HepG2 (cell line): ENCODE measurements around the gene GRIK5. TPM values are rescaled to one million over a fixed set of nuclear protein-coding genes. Genes with fewer than 3 reads are reported as not detected.
A peak's percentile ranks its signal among the peaks of the same experiment; 100 is the strongest.

Experiments
- ATAC-seq: fragments of 200-7000 bp; cut with Tn5 transposase; 3 replicates; pipeline ENCODE4 v1.9.1; 2020; ENCODE audit warnings: mild to moderate bottlenecking, moderate library complexity
- BruUV-seq: library from RNA; stranded (reverse); fragments of 400-500 nt; replicated peaks from 2 replicates; lab custom pipeline; 2021; lab: Mats Ljungman, UMichigan
- CTCF ChIA-PET: fragments of 300-600 bp; formaldehyde crosslinking; extraction: SDS; loops from one replicate; lab custom pipeline; 2021; ENCODE audit warnings: low total read pairs, inconsistent platforms, low intra/inter-chr PET ratio; lab: Yijun Ruan, JAX
- POLR2A ChIA-PET: fragments of 350-600 bp; sonication (Branson Sonifier 250); formaldehyde crosslinking; loops from one replicate; lab custom pipeline; 2020; ENCODE audit warnings: antibody characterized with exemption, inconsistent platforms; lab: Yijun Ruan, JAX
- DNase-seq: peaks from one replicate; pipeline ENCODE4 v3.0.0-alpha.2; 2015; ENCODE audit warnings: low spot score
- FAIRE-seq: peaks from 3 replicates; lab custom pipeline; 2011; peaks lifted over from hg19 to GRCh38; lab: Jason Lieb, UNC
- H2AFZ ChIP-seq: one replicate; pipeline ENCODE4 v1.6.1; 2011; ENCODE audit warnings: low read length, inconsistent platforms
- H3K27ac ChIP-seq: fragments of 300-600 bp; 3 replicates; pipeline ENCODE4 v1.8.0; 2011; ENCODE audit warnings: mixed run types, mild to moderate bottlenecking, mixed read lengths, low read length, inconsistent platforms; ENCODE audit not compliant: insufficient read depth; ENCODE audit errors: extremely low read length
- H3K27me3 ChIP-seq, 2 experiments: fragments of 200-600 bp in 1 of 2; 2 replicates in 1 of 2; 3 replicates in 1 of 2; pipeline versions ENCODE4 v1.6.0 to v1.8.0; 2011; ENCODE audit warnings: low read length in 2 of 2, mild to moderate bottlenecking in 2 of 2, moderate library complexity in 2 of 2, inconsistent platforms in 1 of 2; ENCODE audit not compliant: insufficient read depth in 2 of 2, control insufficient read depth in 1 of 2
- H3K36me3 ChIP-seq, 2 experiments: fragments of 200-600 bp in 1 of 2; replicated peaks in 1 of 2; 2 replicates in 1 of 2; 3 replicates in 1 of 2; pipeline versions ENCODE4 v1.5.1 to v1.8.0; 2011; ENCODE audit warnings: low read length in 2 of 2, inconsistent platforms in 1 of 2; ENCODE audit not compliant: insufficient read depth in 2 of 2, control insufficient read depth in 1 of 2
- H3K4me1 ChIP-seq: 2 replicates; pipeline ENCODE4 v1.5.1; 2012; ENCODE audit warnings: low read length, inconsistent platforms; ENCODE audit not compliant: insufficient read depth
- H3K4me2 ChIP-seq: 2 replicates; pipeline ENCODE4 v1.6.0; 2011; ENCODE audit warnings: low read depth, low read length, inconsistent platforms
- H3K4me3 ChIP-seq, 3 experiments: fragments of 200-600 bp in 1 of 3; sonication (generic), shearing (Covaris generic) in 1 of 3; replicated peaks in 1 of 3; 2 replicates each; pipeline ENCODE4 v1.5.1; 2011 to 2016; ENCODE audit warnings: low read length in 3 of 3, inconsistent platforms in 2 of 3, low read depth in 2 of 3, mild to moderate bottlenecking in 2 of 3, control low read depth in 1 of 3, mixed read lengths in 1 of 3; ENCODE audit not compliant: insufficient read depth in 1 of 3
- H3K79me2 ChIP-seq: one replicate; pipeline ENCODE4 v1.6.1; 2011; ENCODE audit warnings: low read length, inconsistent platforms; ENCODE audit not compliant: insufficient read depth
- H3K9ac ChIP-seq: 2 replicates; pipeline ENCODE4 v1.6.0; 2011; ENCODE audit warnings: mild to moderate bottlenecking, low read depth, low read length, inconsistent platforms; ENCODE audit not compliant: insufficient read depth
- H3K9me3 ChIP-seq: 2 replicates; pipeline ENCODE4 v1.5.1; 2012; ENCODE audit warnings: mild to moderate bottlenecking, low read length
- H4K20me1 ChIP-seq: 2 replicates; pipeline ENCODE4 v1.6.0; 2011; ENCODE audit warnings: inconsistent platforms, mild to moderate bottlenecking, low read length, moderate library complexity; ENCODE audit not compliant: insufficient read depth
- ATF4 ChIP-seq, 2 experiments: fragments of 450-650 bp in 1 of 2; sonication (generic) in 1 of 2; formaldehyde crosslinking; IDR thresholded peaks; 2 replicates each; pipeline versions ENCODE4 v1.5.0 to v1.8.0; 2020 to 2022; ENCODE audit warnings: mild to moderate bottlenecking in 1 of 2, missing genetic modification reagents in 1 of 2
- ATF7 ChIP-seq, 2 experiments: fragments of 450-650 bp in 1 of 2; sonication (generic) in 1 of 2; formaldehyde crosslinking in 1 of 2; IDR thresholded peaks; 2 replicates each; pipeline versions ENCODE4 v1.4.0 to v1.6.1; 2016 to 2020; ENCODE audit warnings: antibody characterized with exemption in 1 of 2, mild to moderate bottlenecking in 1 of 2, missing genetic modification reagents in 1 of 2
- CEBPB ChIP-seq: IDR thresholded peaks from 2 replicates; pipeline ENCODE4 v1.6.1; 2011; ENCODE audit warnings: low read depth, low read length, improper control_type of control experiment, borderline replicate concordance
- CEBPG ChIP-seq: IDR thresholded peaks from 2 replicates; pipeline ENCODE4 v1.6.1; 2016
- SAFB2 ChIP-seq: sonication (generic); formaldehyde crosslinking; IDR thresholded peaks from 2 replicates; pipeline ENCODE4 v1.5.1; 2020; ENCODE audit warnings: missing genetic modification reagents, low read depth, mild to moderate bottlenecking, borderline replicate concordance
- TRIM22 ChIP-seq: fragments of 450-650 bp; IDR thresholded peaks from 2 replicates; pipeline ENCODE4 v1.6.1; 2017
- WGBS: methylation state at CpG from one replicate; pipeline ENCODE4 v1.1.6; 2017; ENCODE audit warnings: low lambda C conversion rate; 5-methylcytosine and 5-hydroxymethylcytosine counted together
- in situ Hi-C: cut with HindIII; loops from 2 replicates; pipeline ENCODE4 v1.10.0; 2017; ENCODE audit warnings: low pct_unique_long_range_greater_than_20kb; ENCODE audit not compliant: extremely low pct_ligation_motif_present
- intact Hi-C: fragments of 100-400 bp; cut with micrococcal nuclease; formaldehyde crosslinking; loops from one replicate; pipeline ENCODE4 v1.10.0; 2022; ENCODE audit not compliant: unreplicated experiment
- polyA plus RNA-seq, 8 experiments: library from polyadenylated mRNA; depleted of rRNA in 3 of 8; stranded (reverse) in 7 of 8; unstranded in 1 of 8; fragments of >200 nt; fragmentation: Illumina TruSeq in 4 of 8; extraction: Trizol in 4 of 8; gene quantifications; 2 replicates each; pipeline versions ENCODE4 v1.2.1 to v1.2.3, GENCODE V29; 2011 to 2016; ENCODE audit warnings: low read depth in 4 of 8, missing spikeins in 1 of 8, mixed read lengths in 1 of 8; ENCODE audit not compliant: insufficient read depth in 1 of 8
- total RNA-seq, 5 experiments: library from RNA; depleted of rRNA; stranded (reverse); fragments of >200 nt; fragmentation: Illumina TruSeq; extraction: Trizol; gene quantifications; 2 replicates each; pipeline ENCODE4 v1.2.3, GENCODE V29; 2016; ENCODE audit warnings: low read depth in 1 of 5

The GRIK5 gene
- total and polyA plus RNA-seq, 2 of the 13 experiments (the other 11 are each of a cell fraction or from before 2014, with no cell fraction given) = not detected

- no peak for TF ChIP-seq TRIM22
- TF ChIP-seq CEBPB = peak; percentile 66; the same call in 1 of the 2 replicates
- peak; percentile 27; the same call in 1 of the 2 replicates for TF ChIP-seq ATF7 (IDR thresholded peaks at IDR 0.05)
- TF ChIP-seq ATF7 (CRISPR knock-in tag; IDR thresholded peaks at IDR 0.05) = no peak
- peak in 1 of 2 experiments; percentile 97; a peak in 2 of 4 replicates for TF ChIP-seq ATF4 (CRISPR knock-in tag; IDR thresholded peaks at IDR 0.05)
- TF ChIP-seq CEBPG (CRISPR knock-in tag) = 0 out of 2 replicates have a peak, but pooled peaks have one; percentile 38
- no peak for TF ChIP-seq SAFB2
- FAIRE-seq (no peak), DNase-seq (no peak), ATAC-seq (no peak)
- no peak overlapping the region for H2AFZ ChIP-seq
- BruUV-seq = no TSS peak
- H4K20me1 ChIP-seq = no peaks in the 10 kb centered on the region
- no peak overlapping the region for H3K27ac ChIP-seq
- H3K27me3 ChIP-seq = peaks cover 3 to 13% of the 10 kb centered on the region in 2 experiments; a peak in 4 of 5 replicates
- POLR2A ChIA-PET = no interaction called here
- intact Hi-C loops = no loop called here
- CTCF ChIA-PET = no interaction called here
- 21% methylated on average over 11 of the region's 11 CpGs for WGBS
- H3K4me1 ChIP-seq = no peaks in the 10 kb centered on the region
- in situ Hi-C loops = no loop called here
- no peak overlapping the region for H3K4me3 ChIP-seq
- H3K36me3 ChIP-seq = no peaks in the 10 kb centered on the region
- H3K4me2 ChIP-seq = no peak overlapping the region
- no peak overlapping the region for H3K9ac ChIP-seq
- no peaks in the 10 kb centered on the region for H3K9me3 ChIP-seq
- H3K79me2 ChIP-seq = no peaks in the 10 kb centered on the region
These were observed 59.5 kb downstream of the GRIK5 start for GRCh38 chr19:42010245-42011126.
